Measurements from ENCODE around the gene PPP2CA.
"Not testable (repeated sequence)": the region's sequence is repeated elsewhere in the genome, so short reads cannot be mapped to it uniquely, and the experiment has no call there.

Gene PPP2CA

GRCh38 chr5:134225780-134226440, at the start of gene PPP2CA:
Gene PPP2CA, minus strand, starts transcription at chr5:134226073. Its CDS starts 212 bp downstream, at chr5:134225861.
- peak; percentile 99 for DNase-seq (ENCODE audit: low spot score)

- no peak for DNase-seq (ENCODE audit: low spot score)
Measured at GRCh38 chr5:134273642-134274395, 47.9 kb upstream of the PPP2CA start.

- DNase-seq (ENCODE audit: low spot score): no peak
Measured at GRCh38 chr5:134271059-134271458, 45.2 kb upstream of the PPP2CA start.

- no peak for DNase-seq (ENCODE audit: low spot score)
Measured at GRCh38 chr5:134268919-134269318, 43.0 kb upstream of the PPP2CA start.

DNA sequence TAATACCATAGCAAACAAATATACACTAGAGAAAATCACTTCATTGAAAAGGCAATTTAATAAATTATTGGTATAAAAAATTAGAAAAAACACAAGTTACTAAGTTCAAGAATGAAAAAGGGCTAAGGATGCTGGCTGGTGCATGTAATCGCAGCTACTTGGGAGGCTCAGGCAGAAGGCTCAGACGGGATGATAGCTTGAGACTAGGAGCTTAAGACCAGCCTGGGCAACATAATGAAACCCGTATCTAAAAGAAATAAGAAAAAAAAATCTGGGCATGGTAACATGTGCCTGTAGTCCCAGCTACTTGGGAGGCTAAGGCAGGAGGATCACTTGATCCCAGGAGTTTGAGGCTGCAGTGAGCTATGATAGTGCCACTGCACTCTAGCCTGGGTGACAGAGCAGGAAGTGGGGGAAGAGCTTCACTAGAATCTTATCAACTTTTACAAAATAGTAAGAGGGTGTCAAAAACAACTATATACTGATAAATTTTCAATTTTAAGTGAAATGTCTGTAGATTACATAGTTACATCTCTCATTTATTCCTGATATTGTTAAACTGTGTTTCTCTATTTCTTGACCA, 42.2 kb upstream of the PPP2CA start:
- no peak for DNase-seq (ENCODE audit: low spot score)

- DNase-seq (ENCODE audit: low spot score): no peak
Measured at GRCh38 chr5:134267366-134268018, 41.6 kb upstream of the PPP2CA start.

GRCh38 chr5:134263801-134264200, 37.9 kb upstream of the PPP2CA start:
- DNase-seq (ENCODE audit: low spot score): no peak

DNA sequence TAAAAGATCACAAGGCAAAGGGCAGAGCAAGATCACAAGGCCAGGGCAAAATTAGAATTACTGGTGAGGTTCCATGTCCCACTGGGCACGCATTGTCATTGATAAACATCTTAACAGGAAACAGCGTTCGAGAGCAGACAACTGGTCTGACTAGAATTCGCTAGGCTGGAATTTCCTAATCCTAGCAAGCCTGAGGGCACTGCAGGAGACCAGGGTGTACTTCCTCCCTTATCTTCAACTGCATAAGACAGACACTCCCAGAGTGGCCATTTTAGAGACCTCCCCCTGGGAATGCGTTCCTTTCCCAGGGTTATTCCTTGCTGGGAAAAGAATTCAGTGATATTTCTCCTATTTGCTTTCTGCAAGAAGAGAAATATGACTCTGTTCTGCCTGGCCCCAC, 36.8 kb upstream of the PPP2CA start:
- not testable (repeated sequence) for DNase-seq (ENCODE audit: low spot score)

GRCh38 chr5:134258896-134259295, 33.0 kb upstream of the PPP2CA start:
- DNase-seq (ENCODE audit: low spot score): no peak

DNA sequence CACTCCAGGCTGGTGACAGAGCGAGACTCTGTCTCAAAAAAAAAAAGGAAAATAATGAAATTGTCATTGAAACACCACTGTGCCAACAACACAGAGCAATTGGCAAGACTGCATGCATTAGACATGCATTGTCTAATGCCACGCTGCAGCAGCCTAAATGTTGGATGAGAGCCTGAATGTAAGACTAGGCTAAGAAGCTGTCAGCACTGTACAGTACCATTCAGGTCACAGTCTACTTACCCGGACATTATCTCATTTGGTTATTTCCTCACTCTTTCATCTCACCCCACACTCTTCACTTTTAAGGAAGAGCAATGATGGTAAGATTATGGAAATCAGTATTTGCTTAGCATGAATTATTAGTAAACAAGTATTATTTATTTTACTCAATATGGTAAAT, 31.3 kb upstream of the PPP2CA start:
- DNase-seq (ENCODE audit: low spot score): no peak

DNA sequence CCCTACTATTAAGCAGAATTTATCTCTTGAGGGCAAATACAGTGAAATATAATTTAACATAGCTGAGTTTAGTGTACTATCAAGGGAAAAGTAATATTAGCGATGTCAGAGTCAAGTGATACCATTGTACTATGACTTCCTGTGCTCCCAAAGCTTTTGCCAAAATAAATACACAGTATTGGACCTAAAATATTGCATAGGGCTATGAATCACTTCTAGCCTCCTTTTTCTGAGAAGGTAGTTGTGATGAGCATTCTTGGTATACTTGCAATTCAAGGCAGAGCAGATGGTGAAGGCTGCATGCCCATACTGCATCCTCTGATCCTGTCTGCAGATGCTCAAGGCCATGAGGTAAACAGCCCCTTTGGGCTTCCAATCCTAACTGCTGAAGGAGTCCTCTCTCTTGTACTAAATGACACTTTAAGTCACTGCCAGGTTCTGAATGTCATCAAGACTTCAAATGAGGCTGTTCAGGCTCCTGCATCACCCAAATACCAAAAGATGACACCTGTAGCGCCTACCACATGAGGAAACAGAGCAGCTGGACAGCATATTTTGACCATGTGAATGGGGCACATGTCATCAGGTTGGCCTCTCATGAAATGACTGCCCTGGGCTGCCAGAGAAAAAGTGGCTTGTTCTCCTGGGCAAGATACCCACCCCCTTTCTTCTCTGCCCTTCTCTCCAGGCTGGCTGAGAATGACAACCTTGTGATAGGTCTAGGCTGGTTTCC, 29.7 kb upstream of the PPP2CA start:
- DNase-seq (ENCODE audit: low spot score): no peak

GRCh38 chr5:134253368-134254153, 27.7 kb upstream of the PPP2CA start:
- not testable (repeated sequence) for DNase-seq (ENCODE audit: low spot score)

- DNase-seq (ENCODE audit: low spot score): no peak
Measured at GRCh38 chr5:134252671-134253070, 26.8 kb upstream of the PPP2CA start.

- DNase-seq (ENCODE audit: low spot score): no peak
Measured at GRCh38 chr5:134250949-134251348, 25.1 kb upstream of the PPP2CA start.

DNA sequence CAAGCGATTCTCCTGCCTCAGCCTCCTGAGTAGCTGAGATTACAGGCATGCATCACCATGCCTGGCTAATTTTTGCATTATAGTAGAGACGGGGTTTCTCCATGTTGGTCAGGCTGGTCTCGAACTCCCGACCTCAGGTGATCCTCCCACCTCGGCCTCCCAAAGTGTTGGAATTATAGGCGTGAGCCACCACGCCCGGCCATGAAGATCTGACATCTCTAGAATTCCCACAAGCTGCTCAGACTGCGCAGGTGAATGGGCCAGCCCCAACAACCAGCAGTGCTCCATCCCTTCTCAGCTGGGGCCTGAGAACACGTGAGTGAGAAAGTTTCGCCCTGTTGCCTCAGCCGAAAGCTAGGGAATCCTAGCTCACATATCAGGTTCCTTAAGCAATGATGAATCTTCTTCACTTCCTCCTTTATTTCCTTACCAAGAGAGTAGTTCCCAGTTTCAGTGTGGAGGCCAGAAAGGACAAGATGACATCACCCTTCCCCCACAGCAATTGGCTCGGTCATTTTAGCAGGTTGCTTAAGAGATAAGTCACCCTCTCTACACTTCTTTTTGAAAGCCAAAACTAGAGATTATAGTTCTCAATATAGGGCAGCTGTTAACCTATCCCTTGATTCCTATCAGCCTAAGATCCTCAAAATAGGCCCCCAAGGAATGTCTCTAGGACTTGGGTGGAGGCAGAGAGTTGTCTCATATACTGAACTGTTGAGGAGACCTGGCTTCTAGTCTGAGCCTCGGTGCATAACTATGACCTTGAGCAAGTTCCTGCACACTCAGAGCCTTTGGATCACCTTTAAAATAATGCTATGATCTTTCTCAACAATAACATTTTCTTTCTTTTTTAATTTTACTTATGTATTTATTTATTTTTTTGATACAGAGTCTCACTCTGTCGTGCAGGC, 23.9 kb upstream of the PPP2CA start:
- no peak for DNase-seq (ENCODE audit: low spot score)

GRCh38 chr5:134248256-134248655, 22.4 kb upstream of the PPP2CA start:
- no peak for DNase-seq (ENCODE audit: low spot score)

GRCh38 chr5:134247428-134248224, 21.8 kb upstream of the PPP2CA start:
- DNase-seq (ENCODE audit: low spot score): no peak

DNA sequence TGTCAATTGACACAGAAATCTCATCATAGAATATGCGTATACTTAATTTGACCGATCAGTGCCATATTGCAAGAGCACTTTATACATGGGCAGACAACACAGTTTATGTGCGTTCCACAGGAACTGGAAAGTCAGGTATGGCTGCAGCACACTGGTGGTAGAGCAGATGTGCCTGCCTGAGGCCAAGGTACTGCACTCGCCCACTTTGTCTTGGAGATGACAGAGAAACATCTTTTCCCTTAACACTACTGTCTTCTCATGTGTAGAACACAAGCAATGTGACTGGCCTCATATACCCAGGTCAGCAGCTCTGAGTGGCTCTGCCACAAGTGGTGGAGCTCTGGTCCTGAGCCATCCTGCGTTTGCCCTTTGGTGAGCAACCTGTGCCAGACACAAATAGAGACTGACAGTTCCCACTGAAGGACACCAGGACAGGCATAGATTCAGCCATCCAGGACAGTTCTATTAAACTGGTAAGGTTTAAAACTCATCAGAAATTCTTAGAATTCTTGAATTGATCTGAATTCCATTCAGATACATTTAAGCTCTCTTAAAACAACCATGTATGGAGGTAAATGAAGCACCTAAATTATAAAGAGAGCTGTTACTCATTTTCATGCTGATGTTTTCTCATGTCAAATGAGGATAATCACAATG, 21.0 kb upstream of the PPP2CA start:
- DNase-seq (ENCODE audit: low spot score): no peak

- DNase-seq (ENCODE audit: low spot score): no peak
Measured at GRCh38 chr5:134245692-134246091, 19.8 kb upstream of the PPP2CA start.

Data from CD4-positive, alpha-beta T cell treated with Interleukin-6 at 100 ng/mL for 8 hours (primary cell).